KMS-11 (cell line): ENCODE measurements around the gene AHCYL1.

Source experiments
- H2AFZ ChIP-seq: fragments of 200-600 bp; sonication (generic); 2 replicates; pipeline ENCODE4 v1.6.1; 2016; ENCODE audit warnings: antibody characterized with exemption, mixed run types, low read depth
- H3K27ac ChIP-seq: fragments of 200-600 bp; sonication (generic); 2 replicates; pipeline ENCODE4 v1.6.1; 2016; ENCODE audit warnings: mild to moderate bottlenecking, mixed run types
- H3K27me3 ChIP-seq: fragments of 200-600 bp; sonication (generic); 2 replicates; pipeline ENCODE4 v1.6.1; 2017; ENCODE audit warnings: mild to moderate bottlenecking, low read depth, mixed run types, moderate library complexity; ENCODE audit not compliant: insufficient read depth
- H3K36me3 ChIP-seq: fragments of 200-600 bp; sonication (generic); 2 replicates; pipeline ENCODE4 v1.6.1; 2017; ENCODE audit warnings: mild to moderate bottlenecking, mixed run types; ENCODE audit not compliant: insufficient read depth
- H3K4me1 ChIP-seq: fragments of 200-600 bp; sonication (generic); 2 replicates; pipeline ENCODE4 v1.6.1; 2016; ENCODE audit warnings: mild to moderate bottlenecking, low read depth, mixed run types; ENCODE audit not compliant: poor library complexity, severe bottlenecking
- H3K4me2 ChIP-seq: fragments of 200-600 bp; sonication (generic); 2 replicates; pipeline ENCODE4 v1.7.0; 2016; ENCODE audit warnings: mild to moderate bottlenecking, mixed run types
- H3K4me3 ChIP-seq: fragments of 200-600 bp; sonication (generic); IDR thresholded peaks from 2 replicates; pipeline ENCODE4 v1.6.1; 2017; ENCODE audit warnings: low read depth, low read length, mixed read lengths; ENCODE audit not compliant: insufficient read depth
- H3K79me2 ChIP-seq: fragments of 200-600 bp; sonication (generic); 2 replicates; pipeline ENCODE4 v1.6.1; 2016; ENCODE audit warnings: low read depth, mixed run types; ENCODE audit not compliant: insufficient read depth
- H3K9ac ChIP-seq: fragments of 200-600 bp; sonication (generic); 2 replicates; pipeline ENCODE4 v1.6.1; 2016; ENCODE audit warnings: mild to moderate bottlenecking, mixed run types
- H4K20me1 ChIP-seq: fragments of 200-600 bp; sonication (generic); 2 replicates; pipeline ENCODE4 v1.6.1; 2016; ENCODE audit warnings: mild to moderate bottlenecking, mixed run types; ENCODE audit not compliant: insufficient read depth
- TF ChIP-seq, protein P1 (sequence below): fragments of 200-600 bp; sonication (generic); conservative IDR thresholded peaks from 2 replicates; pipeline ENCODE4 v1.6.1; 2017; ENCODE audit warnings: low read depth, mild to moderate bottlenecking, antibody characterized with exemption, low read length, moderate library complexity, mixed read lengths

AHCYL1 gene

DNA sequence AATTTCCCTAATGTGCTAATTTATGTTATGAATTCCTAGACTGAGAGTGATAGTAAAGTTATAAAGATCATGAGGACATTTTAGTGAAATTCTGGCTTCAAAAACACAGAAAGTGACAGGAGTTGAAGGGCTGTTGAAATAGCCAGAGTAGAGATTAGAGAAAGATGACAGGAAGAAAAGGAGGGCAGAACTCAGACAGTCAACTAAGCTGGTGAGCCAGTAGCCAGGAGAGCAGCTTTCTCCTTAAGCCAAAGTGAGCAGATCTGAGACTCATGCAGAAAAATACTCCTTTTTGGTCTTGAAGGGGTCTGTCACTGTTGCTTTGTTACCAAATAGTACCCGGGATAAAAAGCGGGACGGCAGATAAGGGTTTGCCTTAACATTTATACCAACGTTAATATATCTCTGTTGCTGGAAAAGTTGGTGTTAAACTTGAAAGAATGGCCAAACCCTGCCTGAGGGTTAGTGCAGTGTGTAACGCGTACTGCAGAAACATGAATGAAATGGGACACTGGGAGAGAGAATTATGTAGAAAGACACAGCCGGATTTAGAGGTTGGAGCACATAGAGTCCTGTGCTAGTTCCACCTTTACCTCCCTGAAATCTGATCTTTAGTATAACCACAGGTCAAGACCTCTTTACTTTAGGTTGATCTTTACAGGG is 12.8 kb downstream of the AHCYL1 start:
- Histone ChIP-seq H3K36me3 (no peaks in the 10 kb centered on the region), H3K79me2 (no peaks in the 10 kb centered on the region; the same call in 1 of the 2 replicates), H3K27me3 (no peaks in the 10 kb centered on the region), H3K27ac (no peak overlapping the region), H3K4me1 (peaks cover 15% of the 10 kb centered on the region), H2AFZ (no peak overlapping the region), H3K4me2 (no peak overlapping the region), H4K20me1 (no peaks in the 10 kb centered on the region), H3K4me3 (no peak overlapping the region), H3K9ac (no peak overlapping the region)
- TF ChIP-seq, protein P1, sequence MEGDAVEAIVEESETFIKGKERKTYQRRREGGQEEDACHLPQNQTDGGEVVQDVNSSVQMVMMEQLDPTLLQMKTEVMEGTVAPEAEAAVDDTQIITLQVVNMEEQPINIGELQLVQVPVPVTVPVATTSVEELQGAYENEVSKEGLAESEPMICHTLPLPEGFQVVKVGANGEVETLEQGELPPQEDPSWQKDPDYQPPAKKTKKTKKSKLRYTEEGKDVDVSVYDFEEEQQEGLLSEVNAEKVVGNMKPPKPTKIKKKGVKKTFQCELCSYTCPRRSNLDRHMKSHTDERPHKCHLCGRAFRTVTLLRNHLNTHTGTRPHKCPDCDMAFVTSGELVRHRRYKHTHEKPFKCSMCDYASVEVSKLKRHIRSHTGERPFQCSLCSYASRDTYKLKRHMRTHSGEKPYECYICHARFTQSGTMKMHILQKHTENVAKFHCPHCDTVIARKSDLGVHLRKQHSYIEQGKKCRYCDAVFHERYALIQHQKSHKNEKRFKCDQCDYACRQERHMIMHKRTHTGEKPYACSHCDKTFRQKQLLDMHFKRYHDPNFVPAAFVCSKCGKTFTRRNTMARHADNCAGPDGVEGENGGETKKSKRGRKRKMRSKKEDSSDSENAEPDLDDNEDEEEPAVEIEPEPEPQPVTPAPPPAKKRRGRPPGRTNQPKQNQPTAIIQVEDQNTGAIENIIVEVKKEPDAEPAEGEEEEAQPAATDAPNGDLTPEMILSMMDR: no peak

DNA sequence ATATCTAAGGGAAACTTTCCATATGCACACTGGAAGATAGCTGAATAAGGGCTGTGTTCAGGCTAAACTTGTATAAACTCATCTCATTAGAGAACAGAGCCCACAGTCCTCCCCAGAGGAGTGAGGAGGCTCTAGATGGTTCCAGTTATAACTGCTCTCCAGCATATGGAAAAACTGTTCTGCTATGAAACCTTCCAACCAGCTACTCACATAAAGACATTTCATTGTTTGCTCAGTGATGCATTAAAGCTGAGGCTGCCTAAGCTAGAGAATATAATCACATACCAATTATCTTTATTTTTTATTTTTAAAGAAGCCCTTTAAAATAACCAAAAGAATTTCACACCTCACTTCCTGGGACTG is 13.3 kb downstream of the AHCYL1 start:
- H3K36me3 ChIP-seq: no peaks in the 10 kb centered on the region
- H3K27me3 ChIP-seq: no peaks in the 10 kb centered on the region
- no peak overlapping the region for H3K9ac ChIP-seq
- H4K20me1 ChIP-seq: no peaks in the 10 kb centered on the region
- no peak overlapping the region for H3K4me2 ChIP-seq
- no peak overlapping the region for H3K4me3 ChIP-seq
- H3K27ac ChIP-seq: no peak overlapping the region
- TF ChIP-seq, protein P1: no peak
- H2AFZ ChIP-seq: no peak overlapping the region
- H3K79me2 ChIP-seq: no peaks in the 10 kb centered on the region; the same call in 1 of the 2 replicates
- peaks cover 20% of the 10 kb centered on the region for H3K4me1 ChIP-seq

DNA sequence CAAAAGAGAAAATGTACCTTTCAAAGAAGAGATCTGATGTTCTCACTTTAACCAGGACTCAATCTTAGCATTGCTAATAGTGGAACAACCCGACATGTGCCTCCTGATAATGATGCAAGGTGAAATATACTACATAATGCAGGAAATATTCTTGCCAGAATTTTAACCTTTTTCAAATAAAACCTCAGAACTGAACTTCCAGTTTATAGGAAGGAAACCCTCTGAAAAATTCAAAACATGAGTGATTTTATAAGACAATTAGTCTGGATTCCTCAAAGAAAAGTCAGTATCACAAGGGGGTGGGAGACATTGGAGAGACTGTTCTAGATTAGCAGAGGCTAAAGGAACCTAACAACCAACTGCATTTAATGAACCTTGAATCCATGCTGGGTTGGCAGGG is 18.1 kb downstream of the AHCYL1 start:
- H3K36me3 ChIP-seq: no peaks in the 10 kb centered on the region
- TF ChIP-seq, protein P1: no peak
- no peaks in the 10 kb centered on the region for H4K20me1 ChIP-seq
- H3K9ac ChIP-seq: no peak overlapping the region
- H3K4me3 ChIP-seq: no peak overlapping the region
- no peak overlapping the region for H3K4me2 ChIP-seq
- no peak overlapping the region for H2AFZ ChIP-seq
- H3K4me1 ChIP-seq: peaks cover 16% of the 10 kb centered on the region
- no peak overlapping the region for H3K27ac ChIP-seq
- no peaks in the 10 kb centered on the region for H3K27me3 ChIP-seq
- H3K79me2 ChIP-seq: no peaks in the 10 kb centered on the region

DNA sequence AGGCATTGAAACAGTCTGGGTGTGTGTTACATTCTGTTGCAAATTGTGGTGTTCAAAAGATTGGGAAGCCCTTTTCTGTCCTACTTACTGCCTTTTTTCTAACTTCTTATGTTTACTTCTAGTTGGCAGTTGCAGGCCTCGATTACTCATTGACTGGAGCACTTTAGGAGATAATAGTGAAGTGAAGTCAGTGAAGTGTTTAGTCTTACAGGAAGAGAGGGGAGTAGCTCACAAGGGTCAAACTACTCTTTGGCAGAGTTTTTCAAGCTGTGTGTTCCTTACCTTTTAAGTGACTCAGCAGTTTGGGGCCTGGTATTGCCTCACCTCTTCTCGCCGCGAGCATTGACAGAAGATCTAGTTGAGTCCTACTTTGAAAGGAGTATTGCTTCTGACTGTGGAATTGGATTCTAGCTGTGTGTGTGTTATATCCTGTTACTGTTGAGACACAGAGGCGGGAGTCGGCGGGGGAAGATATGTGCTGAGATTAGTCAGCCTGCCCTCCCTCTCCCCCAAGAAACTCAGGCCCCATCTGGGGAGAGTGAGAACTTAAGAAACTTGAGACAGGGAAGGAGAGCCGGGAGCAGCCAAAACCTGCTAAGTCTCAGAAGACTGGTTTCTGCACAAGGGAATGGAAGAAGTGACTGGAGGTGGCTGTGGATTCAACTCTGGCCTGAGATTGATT is 19.3 kb downstream of the AHCYL1 start:
- H3K4me3 ChIP-seq: no peak overlapping the region

More for the DNA sequence above, 19.3 kb downstream of the AHCYL1 start:
- Histone ChIP-seq H3K4me1 (peaks cover 16% of the 10 kb centered on the region), H3K27me3 (no peaks in the 10 kb centered on the region), H4K20me1 (no peaks in the 10 kb centered on the region), H3K36me3 (no peaks in the 10 kb centered on the region), H3K79me2 (no peaks in the 10 kb centered on the region), H2AFZ (no peak overlapping the region), H3K9ac (no peak overlapping the region), H3K27ac (no peak overlapping the region), H3K4me2 (no peak overlapping the region)
- TF ChIP-seq, protein P1: no peak
